Measurements from ENCODE around the gene GARS1.
"Not testable (repeated sequence)": the region's sequence is repeated elsewhere in the genome, so short reads cannot be mapped to it uniquely, and the experiment has no call there.

Gene GARS1

GRCh38 chr7:30594540-30595435 is at the start of gene GARS1:
GARS1 (plus strand) TSS chr7:30594878; CDS start chr7:30594922, 44 bp downstream.
- DNase-seq (ENCODE audit: low read depth) = peak; percentile 87

- DNase-seq (ENCODE audit: low read depth) = no peak
Measured at GRCh38 chr7:30545791-30546555, 48.7 kb upstream of the GARS1 start.

- DNase-seq (ENCODE audit: low read depth) = no peak
Measured at GRCh38 chr7:30546596-30546995, 48.1 kb upstream of the GARS1 start.

- DNase-seq (ENCODE audit: low read depth) = peak; percentile 49
Measured at GRCh38 chr7:30548845-30549244, 45.8 kb upstream of the GARS1 start.

GRCh38 chr7:30549931-30550493 is 44.7 kb upstream of the GARS1 start:
- no peak for DNase-seq (ENCODE audit: low read depth)

- no peak for DNase-seq (ENCODE audit: low read depth)
Measured at GRCh38 chr7:30552330-30552729, 42.3 kb upstream of the GARS1 start.

- no peak for DNase-seq (ENCODE audit: low read depth)
Measured at GRCh38 chr7:30553141-30553540, 41.5 kb upstream of the GARS1 start.

GRCh38 chr7:30553546-30553945 is 41.1 kb upstream of the GARS1 start:
- DNase-seq (ENCODE audit: low read depth) = no peak

GRCh38 chr7:30555525-30555924 is 39.2 kb upstream of the GARS1 start:
- DNase-seq (ENCODE audit: low read depth) = no peak

- no peak for DNase-seq (ENCODE audit: low read depth)
Measured at GRCh38 chr7:30556840-30557239, 37.8 kb upstream of the GARS1 start.

- no peak for DNase-seq (ENCODE audit: low read depth)
Measured at GRCh38 chr7:30557245-30557644, 37.4 kb upstream of the GARS1 start.

GRCh38 chr7:30559611-30560010 is 35.1 kb upstream of the GARS1 start:
- DNase-seq (ENCODE audit: low read depth) = no peak

GRCh38 chr7:30561389-30561788 is 33.3 kb upstream of the GARS1 start:
- DNase-seq (ENCODE audit: low read depth) = no peak

GRCh38 chr7:30562498-30562897 is 32.2 kb upstream of the GARS1 start:
- no peak for DNase-seq (ENCODE audit: low read depth)

- no peak for DNase-seq (ENCODE audit: low read depth)
Measured at GRCh38 chr7:30562909-30563308, 31.8 kb upstream of the GARS1 start.

- DNase-seq (ENCODE audit: low read depth) = peak; percentile 44
Measured at GRCh38 chr7:30563326-30563942, 31.2 kb upstream of the GARS1 start.

- peak; percentile 68 for DNase-seq (ENCODE audit: low read depth)
Measured at GRCh38 chr7:30564243-30564892, 30.3 kb upstream of the GARS1 start.

- no peak for DNase-seq (ENCODE audit: low read depth)
Measured at GRCh38 chr7:30566596-30566995, 28.1 kb upstream of the GARS1 start.

GRCh38 chr7:30567081-30567480 is 27.6 kb upstream of the GARS1 start:
- no peak for DNase-seq (ENCODE audit: low read depth)

- not testable (repeated sequence) for DNase-seq (ENCODE audit: low read depth)
Measured at GRCh38 chr7:30570238-30570637, 24.4 kb upstream of the GARS1 start.

GRCh38 chr7:30572212-30572841 is 22.4 kb upstream of the GARS1 start:
- DNase-seq (ENCODE audit: low read depth) = no peak

Measured in HS-5 (cell line).